Testis (tissue), 3 donors: ENCODE data around the gene PDGFC. TPM values are rescaled to one million over a fixed set of nuclear protein-coding genes. Genes with fewer than 3 reads are reported as not detected.

Source experiments
- DNase-seq: peaks from one replicate; pipeline ENCODE4 v3.0.0-alpha.2; 2019
- H3K27ac ChIP-seq, 2 donors: fragments of 200-600 bp; sonication (generic); one replicate each; pipeline ENCODE4 v1.5.1; 2019
- H3K27me3 ChIP-seq: fragments of 200-600 bp; sonication (generic); one replicate; pipeline ENCODE4 v1.5.1; 2019
- H3K36me3 ChIP-seq: fragments of 200-600 bp; sonication (generic); one replicate; pipeline ENCODE4 v1.5.1; 2017; ENCODE audit warnings: low read depth; ENCODE audit errors: missing control alignments
- H3K4me1 ChIP-seq: fragments of 200-600 bp; sonication (generic); one replicate; pipeline ENCODE4 v1.5.1; 2019
- H3K4me3 ChIP-seq, 2 donors: fragments of 200-600 bp; sonication (generic); one replicate each; pipeline ENCODE4 v1.5.1; 2017 to 2019
- H3K9me3 ChIP-seq: fragments of 200-600 bp; sonication (generic); one replicate; pipeline ENCODE4 v1.5.1; 2017
- POLR2A ChIP-seq: fragments of 450-650 bp; IDR thresholded peaks from one replicate; pipeline ENCODE4 v1.6.1; 2017; ENCODE audit warnings: antibody characterized with exemption, mild to moderate bottlenecking, moderate library complexity
- WGBS, 2 donors: methylation state at CpG; one replicate each; pipeline ENCODE4 v1.1.5; 2018; 5-methylcytosine and 5-hydroxymethylcytosine counted together
- intact Hi-C: fragments of 100-400 bp; cut with DNase I; formaldehyde crosslinking; loops from one replicate; pipeline ENCODE4 v1.15.1; 2023; ENCODE audit warnings: low total_unique reads
- polyA plus RNA-seq: library from polyadenylated mRNA; stranded (reverse); fragments of 350-450 nt; fragmentation: Illumina TruSeq; extraction: RNeasy Lipid Tissue Mini Kit (QIAGEN cat#74804); gene quantifications from one replicate; pipeline ENCODE4 v1.2.3, GENCODE V29; 2014; ENCODE audit warnings: low read depth, low replicate concordance; ENCODE audit not compliant: insufficient read depth
- total RNA-seq, 2 donors: library from RNA; depleted of rRNA; stranded (reverse); fragments of >200 nt; gene quantifications; one replicate each; pipeline ENCODE4 v1.2.3, GENCODE V29; 2016
- TF ChIP-seq, protein P1 (sequence below), 3 experiments: fragments of 450-650 bp in 2 of 3; fragments of 200-600 bp in 1 of 3; sonication (generic) in 1 of 3; IDR thresholded peaks; one replicate each; pipeline ENCODE4 v1.5.1; 2016 to 2019; ENCODE audit warnings: antibody characterized with exemption in 3 of 3, mild to moderate bottlenecking in 2 of 3, moderate library complexity in 1 of 3

Gene PDGFC
- total and polyA plus RNA-seq, 3 donors from 2014 or later = 7.8 to 13.8 (median 9.4) TPM

DNA sequence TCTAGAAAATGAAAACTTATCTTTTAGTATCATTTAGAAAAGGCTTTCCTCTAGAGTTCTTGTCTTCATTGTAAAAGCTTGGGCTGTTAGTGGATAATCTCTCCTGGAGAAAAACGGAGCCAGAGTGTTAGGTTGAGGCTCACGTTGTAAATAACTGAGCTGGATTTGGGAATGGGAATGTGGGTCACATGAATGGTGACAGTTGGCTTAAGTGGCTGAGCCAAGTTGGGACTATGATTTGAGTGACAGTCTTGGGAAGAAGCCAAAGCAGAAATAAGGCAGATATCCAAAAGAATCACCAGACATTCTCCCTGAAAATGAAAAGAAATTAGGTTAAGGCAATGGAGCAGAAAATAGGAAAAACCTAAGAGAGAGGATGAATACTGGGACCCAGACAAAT is 33.6 kb upstream of the PDGFC start:
- 19 to 28% methylated on average over 2 of the region's 2 CpGs for WGBS, 2 donors
- peaks cover 9% of the 10 kb centered on the region for H3K4me1 ChIP-seq
- H3K27ac ChIP-seq = peak overlapping the region; percentile 36 to 73
- no peaks in the 10 kb centered on the region for H3K9me3 ChIP-seq
- no peak for DNase-seq
- H3K27me3 ChIP-seq = no peaks in the 10 kb centered on the region
- H3K4me3 ChIP-seq = no peak overlapping the region
- intact Hi-C loops = no loop called here
- TF ChIP-seq, protein P1, sequence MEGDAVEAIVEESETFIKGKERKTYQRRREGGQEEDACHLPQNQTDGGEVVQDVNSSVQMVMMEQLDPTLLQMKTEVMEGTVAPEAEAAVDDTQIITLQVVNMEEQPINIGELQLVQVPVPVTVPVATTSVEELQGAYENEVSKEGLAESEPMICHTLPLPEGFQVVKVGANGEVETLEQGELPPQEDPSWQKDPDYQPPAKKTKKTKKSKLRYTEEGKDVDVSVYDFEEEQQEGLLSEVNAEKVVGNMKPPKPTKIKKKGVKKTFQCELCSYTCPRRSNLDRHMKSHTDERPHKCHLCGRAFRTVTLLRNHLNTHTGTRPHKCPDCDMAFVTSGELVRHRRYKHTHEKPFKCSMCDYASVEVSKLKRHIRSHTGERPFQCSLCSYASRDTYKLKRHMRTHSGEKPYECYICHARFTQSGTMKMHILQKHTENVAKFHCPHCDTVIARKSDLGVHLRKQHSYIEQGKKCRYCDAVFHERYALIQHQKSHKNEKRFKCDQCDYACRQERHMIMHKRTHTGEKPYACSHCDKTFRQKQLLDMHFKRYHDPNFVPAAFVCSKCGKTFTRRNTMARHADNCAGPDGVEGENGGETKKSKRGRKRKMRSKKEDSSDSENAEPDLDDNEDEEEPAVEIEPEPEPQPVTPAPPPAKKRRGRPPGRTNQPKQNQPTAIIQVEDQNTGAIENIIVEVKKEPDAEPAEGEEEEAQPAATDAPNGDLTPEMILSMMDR (IDR thresholded peaks at IDR 0.05) = no peak
- no peak for TF ChIP-seq POLR2A
- H3K36me3 ChIP-seq = no peaks in the 10 kb centered on the region

DNA sequence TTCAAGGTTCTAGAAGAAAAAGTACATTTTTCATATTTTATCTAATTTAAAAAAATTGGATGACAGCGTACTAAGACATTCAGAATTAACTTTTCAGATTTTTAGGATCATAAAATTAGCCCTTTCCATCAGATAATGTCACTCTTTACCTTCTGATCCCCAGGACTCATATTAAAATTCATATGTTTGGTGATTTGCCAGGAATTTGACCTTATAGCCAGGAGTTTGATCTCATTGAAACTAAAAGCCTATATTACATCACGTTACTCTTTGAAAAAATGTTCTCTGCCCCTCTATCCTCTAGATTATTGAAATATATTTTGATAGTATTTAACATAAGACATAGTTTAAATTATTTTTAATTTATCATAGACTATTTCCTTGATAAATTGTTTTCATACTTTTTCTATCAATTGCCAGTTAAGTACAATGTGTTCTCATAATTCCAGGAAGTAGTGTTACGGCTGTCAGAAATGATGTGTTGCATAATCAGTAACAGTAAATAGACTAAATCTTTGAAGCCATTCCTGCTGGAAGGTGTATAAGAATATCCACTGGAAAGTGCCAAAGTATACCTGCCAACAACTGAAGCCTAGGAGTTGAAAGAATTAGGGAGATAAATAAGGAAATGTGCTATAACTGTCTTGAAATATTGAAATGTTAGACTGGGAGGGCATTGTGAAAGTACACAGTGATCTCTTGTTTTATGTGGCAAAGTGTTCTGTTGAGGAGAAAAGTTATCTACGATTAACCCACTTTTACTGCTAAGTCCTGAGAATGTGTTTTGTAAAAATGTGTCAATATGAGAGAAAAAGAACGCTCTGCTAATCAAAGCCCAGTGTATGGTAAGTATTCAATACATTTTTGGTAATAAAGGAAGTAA is 32.9 kb upstream of the PDGFC start:
- Histone ChIP-seq H3K36me3 (no peaks in the 10 kb centered on the region), H3K27me3 (no peaks in the 10 kb centered on the region), H3K27ac (peak overlapping the region; percentile 36 to 73), H3K4me3 (no peak overlapping the region), H3K4me1 (peaks cover 9% of the 10 kb centered on the region), H3K9me3 (no peaks in the 10 kb centered on the region)
- no peak for DNase-seq
- intact Hi-C loops = no loop called here
- TF ChIP-seq POLR2A = no peak
- TF ChIP-seq, protein P1 (IDR thresholded peaks at IDR 0.05) = no peak
- 20 to 36% methylated on average over 5 of the region's 5 CpGs for WGBS, 2 donors

DNA sequence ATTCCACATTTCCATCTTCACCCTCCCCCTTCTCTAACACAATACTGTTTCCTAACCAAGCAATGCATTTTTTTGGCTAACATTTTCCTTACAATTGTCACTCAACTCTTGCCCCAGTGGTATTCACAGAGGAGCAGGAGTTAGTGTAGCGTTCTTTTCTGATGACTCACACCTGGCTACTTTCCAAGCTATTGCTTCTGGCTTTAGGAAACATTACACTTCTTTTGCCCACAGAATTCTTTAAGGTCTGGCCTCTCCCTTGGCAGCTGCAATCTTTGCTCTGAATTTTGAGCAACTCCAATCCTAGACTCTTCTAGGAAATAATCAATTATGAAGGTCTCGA is 27.5 kb upstream of the PDGFC start:
- DNase-seq = peak; percentile 43
- 43 to 59% methylated on average over 2 of the region's 2 CpGs for WGBS, 2 donors
- H3K27me3 ChIP-seq = no peaks in the 10 kb centered on the region

DNA sequence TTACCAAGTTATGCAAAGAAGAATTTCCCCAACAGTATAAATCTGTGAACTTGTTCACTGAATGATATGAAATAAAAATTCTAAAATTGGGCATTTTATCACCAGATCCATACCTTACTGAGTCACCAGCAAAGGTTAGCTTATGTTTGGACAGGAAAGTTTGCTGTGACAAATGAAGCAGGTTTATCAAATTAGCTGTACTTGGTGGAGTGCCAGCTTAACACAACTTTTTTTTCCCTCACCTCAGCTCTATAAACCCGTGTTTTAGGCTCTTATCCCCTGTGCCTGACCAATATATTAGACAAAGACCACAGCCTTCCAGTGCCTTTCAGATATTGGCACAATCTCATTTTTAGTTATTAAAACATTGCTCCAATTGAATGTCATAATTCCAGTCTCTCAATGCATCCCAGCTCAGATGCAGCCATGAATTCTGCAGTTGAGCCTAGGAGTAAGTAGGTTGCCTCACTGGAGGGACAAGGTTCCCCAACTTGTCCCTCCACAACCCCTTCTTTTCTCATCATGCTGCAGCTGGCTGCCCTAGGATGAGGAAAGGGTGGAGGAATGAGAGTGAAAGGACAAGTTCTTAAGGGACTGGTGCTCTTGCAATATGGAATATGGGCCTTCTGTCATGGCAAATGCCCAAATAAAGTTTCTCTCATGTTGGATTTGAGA is 27.0 kb upstream of the PDGFC start:
- H3K27me3 ChIP-seq = no peaks in the 10 kb centered on the region
- 50 to 69% methylated on average over 1 of the region's 1 CpG for WGBS, 2 donors

More for the DNA sequence above, 27.5 kb upstream of the PDGFC start:
- Histone ChIP-seq H3K4me3 (no peak overlapping the region), H3K27ac (no peak overlapping the region), H3K9me3 (no peaks in the 10 kb centered on the region), H3K4me1 (peaks cover 7% of the 10 kb centered on the region), H3K36me3 (no peaks in the 10 kb centered on the region)
- no peak for TF ChIP-seq POLR2A
- TF ChIP-seq, protein P1 (IDR thresholded peaks at IDR 0.05) = no peak
- intact Hi-C loops = no loop called here

More for the DNA sequence above, 27.0 kb upstream of the PDGFC start:
- TF ChIP-seq, protein P1 (IDR thresholded peaks at IDR 0.05) = no peak
- TF ChIP-seq POLR2A = no peak
- Histone ChIP-seq H3K36me3 (no peaks in the 10 kb centered on the region), H3K9me3 (no peaks in the 10 kb centered on the region), H3K4me1 (peaks cover 7% of the 10 kb centered on the region), H3K27ac (no peak overlapping the region), H3K4me3 (no peak overlapping the region)
- intact Hi-C loops = no loop called here
- no peak for DNase-seq
